Measurements from ENCODE around the gene SLC25A52. TPM values are rescaled to one million over a fixed set of nuclear protein-coding genes. Genes with fewer than 3 reads are reported as not detected.

SLC25A52 gene
- total and polyA plus RNA-seq, 7 donors, result 0.05 to 0.78 TPM; not detected in 5

DNA sequence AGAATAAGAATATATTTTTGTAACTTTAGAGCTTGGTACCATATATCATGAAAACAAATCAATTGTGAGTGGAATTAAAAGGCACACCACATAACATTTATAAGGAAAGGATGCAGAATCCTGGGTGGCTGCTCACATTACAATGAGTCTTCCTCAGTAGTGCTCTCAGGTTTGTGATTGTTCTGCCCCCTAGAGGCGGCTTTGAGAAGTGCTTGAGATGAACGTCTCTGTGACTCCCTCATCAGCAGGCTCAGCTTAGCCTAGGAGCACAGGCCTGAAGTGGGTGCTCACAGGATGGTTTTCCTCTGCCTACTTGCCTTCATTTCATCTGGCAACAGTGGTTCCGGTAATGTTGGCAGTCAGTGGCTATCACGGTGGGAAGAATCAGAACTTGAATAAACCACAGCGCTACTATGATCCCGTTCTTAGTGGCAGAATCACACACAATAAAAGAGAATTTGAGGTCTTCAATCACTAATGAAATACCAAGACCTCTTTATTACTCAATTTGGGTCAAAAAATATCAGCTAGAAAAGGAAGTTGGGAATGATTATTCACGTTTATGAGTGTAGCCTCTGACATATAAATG lies 38.2 kb downstream of the SLC25A52 start:
- no peaks in the 10 kb centered on the region for H3K36me3 ChIP-seq (ENCODE audit: insufficient read depth in 1 of 2, low read depth in 1 of 2)
- no peaks in the 10 kb centered on the region for H3K27me3 ChIP-seq (ENCODE audit: insufficient read depth in 3 of 3, low read length in 2 of 3)
- TF ChIP-seq, protein P1, sequence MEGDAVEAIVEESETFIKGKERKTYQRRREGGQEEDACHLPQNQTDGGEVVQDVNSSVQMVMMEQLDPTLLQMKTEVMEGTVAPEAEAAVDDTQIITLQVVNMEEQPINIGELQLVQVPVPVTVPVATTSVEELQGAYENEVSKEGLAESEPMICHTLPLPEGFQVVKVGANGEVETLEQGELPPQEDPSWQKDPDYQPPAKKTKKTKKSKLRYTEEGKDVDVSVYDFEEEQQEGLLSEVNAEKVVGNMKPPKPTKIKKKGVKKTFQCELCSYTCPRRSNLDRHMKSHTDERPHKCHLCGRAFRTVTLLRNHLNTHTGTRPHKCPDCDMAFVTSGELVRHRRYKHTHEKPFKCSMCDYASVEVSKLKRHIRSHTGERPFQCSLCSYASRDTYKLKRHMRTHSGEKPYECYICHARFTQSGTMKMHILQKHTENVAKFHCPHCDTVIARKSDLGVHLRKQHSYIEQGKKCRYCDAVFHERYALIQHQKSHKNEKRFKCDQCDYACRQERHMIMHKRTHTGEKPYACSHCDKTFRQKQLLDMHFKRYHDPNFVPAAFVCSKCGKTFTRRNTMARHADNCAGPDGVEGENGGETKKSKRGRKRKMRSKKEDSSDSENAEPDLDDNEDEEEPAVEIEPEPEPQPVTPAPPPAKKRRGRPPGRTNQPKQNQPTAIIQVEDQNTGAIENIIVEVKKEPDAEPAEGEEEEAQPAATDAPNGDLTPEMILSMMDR (IDR thresholded peaks at IDR 0.05), result peak; percentile 90
- 34 to 50% (median 39%) methylated on average over 7 of the region's 7 CpGs for WGBS, 3 donors
- H3K4me1 ChIP-seq, result peaks cover 15% of the 10 kb centered on the region
- peak; percentile 71 to 81 for DNase-seq
- H3K27ac ChIP-seq, result no peak overlapping the region
- peak; percentile 81 to 89 (median 86) for ATAC-seq
- H3K9me3 ChIP-seq, result no peaks in the 10 kb centered on the region
- H3K4me3 ChIP-seq, result no peak overlapping the region
- intact Hi-C loops (cut with DNase I), result loop anchor here in 1 of 2 donors (1.0 to 5.0 kb wide), 2 partner anchors 35 to 166 kb away; no protein-coding TSS in a partner anchor

DNA sequence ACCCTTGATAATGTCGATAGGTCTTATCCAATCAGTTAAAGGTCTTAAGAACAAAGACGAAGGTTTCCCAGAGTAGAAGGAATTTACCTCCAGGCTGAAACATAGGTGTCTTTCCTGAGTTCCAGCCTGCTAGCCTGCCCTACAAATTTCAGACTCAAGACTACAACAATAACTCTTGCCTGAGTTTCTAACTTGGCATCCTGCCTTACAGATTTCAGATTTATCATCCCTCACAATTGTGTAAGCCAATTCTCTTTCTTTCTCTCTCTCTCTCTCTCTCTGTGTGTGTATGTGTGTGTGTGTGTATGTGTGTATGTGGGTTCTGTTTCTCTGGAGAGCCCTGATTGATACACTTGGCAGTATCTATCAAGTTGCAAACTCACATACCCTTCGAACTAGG lies 39.1 kb downstream of the SLC25A52 start:
- Histone ChIP-seq H3K4me3 (no peak overlapping the region), H3K4me1 (peaks cover 15% of the 10 kb centered on the region), H3K27me3 (ENCODE audit: insufficient read depth in 3 of 3, low read length in 2 of 3) (no peaks in the 10 kb centered on the region), H3K36me3 (ENCODE audit: insufficient read depth in 1 of 2, low read depth in 1 of 2) (no peaks in the 10 kb centered on the region), H3K9me3 (no peaks in the 10 kb centered on the region), H3K27ac (no peak overlapping the region)
- DNase-seq, result no peak
- intact Hi-C loops (cut with DNase I), result loop anchor here in 1 of 2 donors (5.0 kb wide), 1 partner anchor 34 kb away; no protein-coding TSS in a partner anchor
- WGBS, 3 donors, result 79 to 86% (median 84%) methylated on average over 3 of the region's 3 CpGs
- ATAC-seq, result no peak
- TF ChIP-seq, protein P1 (IDR thresholded peaks at IDR 0.05), result no peak

- peaks cover 11% of the 10 kb centered on the region for H3K4me1 ChIP-seq
- H3K27me3 ChIP-seq (ENCODE audit: insufficient read depth in 3 of 3, low read length in 2 of 3), result no peaks in the 10 kb centered on the region
- H3K36me3 ChIP-seq (ENCODE audit: insufficient read depth in 1 of 2, low read depth in 1 of 2), result no peaks in the 10 kb centered on the region
- DNase-seq, result no peak
- TF ChIP-seq, protein P1 (IDR thresholded peaks at IDR 0.05), result no peak
- peak in 2 of 4 donors; percentile 40 to 51 for ATAC-seq
- intact Hi-C loops (cut with DNase I), result loop anchor here in 1 of 2 donors (5.0 kb wide), 1 partner anchor 34 kb away; no protein-coding TSS in a partner anchor
- no peak overlapping the region for H3K4me3 ChIP-seq
- 46 to 75% (median 58%) methylated on average over 7 of the region's 7 CpGs for WGBS, 3 donors
- no peaks in the 10 kb centered on the region for H3K9me3 ChIP-seq
- no peak overlapping the region for H3K27ac ChIP-seq
Observed at GRCh38 chr18:31720867-31721266, 39.8 kb downstream of the SLC25A52 start.

DNA sequence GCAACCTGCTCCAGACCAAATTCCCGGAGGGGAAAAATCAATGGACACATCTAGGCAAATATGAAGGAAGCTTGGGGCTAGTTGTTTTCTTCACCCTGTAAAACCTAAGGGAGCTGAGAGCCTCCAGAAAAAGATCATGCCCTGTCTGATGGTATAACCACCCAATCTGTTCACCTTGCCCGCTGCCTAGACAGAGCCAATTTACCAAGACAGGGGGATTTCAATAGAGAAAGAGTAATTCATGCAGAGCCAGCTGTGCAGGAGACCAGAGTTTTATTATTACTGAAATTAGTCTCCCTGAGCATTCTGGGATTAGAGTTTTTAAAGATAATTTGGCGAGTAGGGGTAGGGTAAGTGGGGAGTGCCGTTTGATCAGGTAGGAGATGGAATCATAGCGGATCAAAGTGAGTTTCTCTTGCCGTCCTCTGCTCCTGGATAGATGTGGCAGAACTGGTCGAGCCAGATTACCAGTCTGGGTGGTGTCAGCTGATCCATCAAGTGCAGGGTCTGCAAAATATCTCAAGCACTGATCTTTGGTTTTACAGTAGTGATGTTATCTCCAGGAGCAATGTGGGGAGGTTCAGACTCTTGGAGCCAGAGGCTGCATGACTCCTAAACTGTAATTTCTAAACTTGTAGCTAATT lies 41.2 kb downstream of the SLC25A52 start:
- Histone ChIP-seq H3K36me3 (ENCODE audit: insufficient read depth in 1 of 2, low read depth in 1 of 2) (no peaks in the 10 kb centered on the region), H3K27ac (no peak overlapping the region), H3K4me1 (peaks cover 5% of the 10 kb centered on the region), H3K27me3 (ENCODE audit: insufficient read depth in 3 of 3, low read length in 2 of 3) (no peaks in the 10 kb centered on the region), H3K9me3 (no peaks in the 10 kb centered on the region), H3K4me3 (no peak overlapping the region)
- intact Hi-C loops (cut with DNase I), result loop anchor here in 1 of 2 donors (5.0 kb wide), 1 partner anchor 32 kb away; no protein-coding TSS in a partner anchor
- DNase-seq, result no peak
- ATAC-seq, result no peak
- 92 to 93% (median 92%) methylated on average over 7 of the region's 7 CpGs for WGBS, 3 donors
- TF ChIP-seq, protein P1 (IDR thresholded peaks at IDR 0.05), result no peak
